Endodermal cell (in vitro differentiated cells): ENCODE data around the gene MYORG. TPM values are rescaled to one million over a fixed set of nuclear protein-coding genes. Genes with fewer than 3 reads are reported as not detected.
A peak's percentile ranks its signal among the peaks of the same experiment; 100 is the strongest.

ENCODE experiments used
- DNase-seq: peaks from one replicate; pipeline ENCODE4 v3.0.0-alpha.2; 2017
- H3K27ac ChIP-seq: 2 replicates; pipeline ENCODE4 v1.5.1; 2013; ENCODE audit warnings: mild to moderate bottlenecking, low read depth, low read length, moderate library complexity
- H3K27me3 ChIP-seq: 2 replicates; pipeline ENCODE4 v1.6.1; 2013; ENCODE audit warnings: mild to moderate bottlenecking, low read length, moderate library complexity; ENCODE audit not compliant: insufficient read depth, control insufficient read depth, poor library complexity, severe bottlenecking
- H3K36me3 ChIP-seq: 2 replicates; pipeline ENCODE4 v1.7.0; 2013; ENCODE audit warnings: mild to moderate bottlenecking, low read length, moderate library complexity; ENCODE audit not compliant: control insufficient read depth, insufficient read depth
- H3K4me1 ChIP-seq: one replicate; pipeline ENCODE4 v1.7.0; 2013; ENCODE audit warnings: low read length; ENCODE audit not compliant: control insufficient read depth, insufficient read depth
- H3K4me3 ChIP-seq: 2 replicates; pipeline ENCODE4 v1.5.1; 2013; ENCODE audit warnings: mild to moderate bottlenecking, low read length, moderate library complexity
- H3K9ac ChIP-seq: 2 replicates; pipeline ENCODE4 v1.6.1; 2013; ENCODE audit warnings: mild to moderate bottlenecking, low read length, moderate library complexity; ENCODE audit not compliant: poor library complexity, severe bottlenecking; ENCODE audit errors: extremely low read depth
- H3K9me3 ChIP-seq: 2 replicates; pipeline ENCODE4 v1.6.1; 2013; ENCODE audit warnings: mild to moderate bottlenecking, low read length, moderate library complexity; ENCODE audit not compliant: control insufficient read depth
- H3K27ac Mint-ChIP-seq: 2 replicates; pipeline ENCODE4 v1.8.0; 2020; ENCODE audit warnings: mixed read lengths
- H3K27me3 Mint-ChIP-seq: 2 replicates; pipeline ENCODE4 v1.8.0; 2021; ENCODE audit warnings: mild to moderate bottlenecking, mixed read lengths; ENCODE audit not compliant: insufficient read depth
- H3K36me3 Mint-ChIP-seq: 2 replicates; pipeline ENCODE4 v1.8.0; 2020; ENCODE audit warnings: low read depth, mixed read lengths
- H3K4me1 Mint-ChIP-seq: 2 replicates; pipeline ENCODE4 v1.8.0; 2020; ENCODE audit warnings: mixed read lengths
- H3K4me3 Mint-ChIP-seq: 2 replicates; pipeline ENCODE4 v1.8.0; 2020; ENCODE audit warnings: mild to moderate bottlenecking, moderate library complexity, mixed read lengths
- H3K9me3 Mint-ChIP-seq: 2 replicates; pipeline ENCODE4 v1.8.0; 2020; ENCODE audit warnings: mild to moderate bottlenecking, mixed read lengths
- WGBS, 2 experiments: methylation state at CpG; one replicate each; pipeline versions ENCODE4 v1.1.5 to v1.1.7; 2013; ENCODE audit warnings: missing lambda C conversion rate in 2 of 2, mixed read lengths in 1 of 2; ENCODE audit not compliant: insufficient coverage in 1 of 2, insufficient read length in 1 of 2; 5-methylcytosine and 5-hydroxymethylcytosine counted together
- total RNA-seq, 2 donors: library from RNA; stranded (reverse); fragmentation: NEBNext Ultra II Directional in 1 of 2; extraction: Animal tissue kit (Norgen Biotek cat#: 25700) in 1 of 2; gene quantifications; 2 replicates in 1 of 2; 3 replicates in 1 of 2; pipeline ENCODE4 v1.2.1, GENCODE V29; 2021
- TF ChIP-seq, protein P1 (sequence below): fragments of 200-600 bp; sonication (generic); conservative IDR thresholded peaks from 2 replicates; pipeline ENCODE4 v1.5.0; 2021; ENCODE audit warnings: antibody characterized with exemption, mild to moderate bottlenecking

MYORG gene
- total RNA-seq, 2 donors from 2014 or later, result 56.7 to 58.8 TPM

DNA sequence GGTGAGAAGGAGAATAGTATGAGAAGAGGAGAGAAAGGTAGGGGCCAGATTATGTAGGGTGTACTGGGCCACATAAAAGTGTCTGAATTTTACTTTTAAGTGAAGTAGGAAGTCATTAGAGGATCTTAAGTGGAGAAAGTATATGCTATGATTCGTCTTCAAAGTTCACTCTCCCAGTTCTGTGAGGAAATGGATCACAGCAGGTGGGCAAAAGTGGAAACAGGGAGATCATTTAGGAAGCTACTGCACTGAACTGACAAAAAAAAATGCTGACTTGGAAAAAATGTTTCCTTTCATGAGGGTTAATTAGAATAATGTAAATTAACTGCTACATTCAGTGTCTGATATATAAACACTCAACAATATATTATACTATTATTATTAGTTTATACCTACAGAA, 50.0 kb downstream of the MYORG start:
- H3K36me3 Mint-ChIP-seq, result no peaks in the 10 kb centered on the region
- H3K4me3 Mint-ChIP-seq, result no peak overlapping the region
- H3K36me3 ChIP-seq, result no peaks in the 10 kb centered on the region
- WGBS, 2 experiments, result 68 to 89% methylated on average over 1 of the region's 1 CpG
- no peak overlapping the region for H3K27ac Mint-ChIP-seq
- H3K4me1 ChIP-seq, result peaks cover 6% of the 10 kb centered on the region
- peaks cover 15% of the 10 kb centered on the region for H3K4me1 Mint-ChIP-seq
- no peak overlapping the region for H3K9ac ChIP-seq
- no peaks in the 10 kb centered on the region for H3K27me3 Mint-ChIP-seq
- no peaks in the 10 kb centered on the region for H3K9me3 ChIP-seq
- no peaks in the 10 kb centered on the region for H3K9me3 Mint-ChIP-seq
- peak; percentile 18 for DNase-seq
- no peaks in the 10 kb centered on the region for H3K27me3 ChIP-seq
- TF ChIP-seq, protein P1, sequence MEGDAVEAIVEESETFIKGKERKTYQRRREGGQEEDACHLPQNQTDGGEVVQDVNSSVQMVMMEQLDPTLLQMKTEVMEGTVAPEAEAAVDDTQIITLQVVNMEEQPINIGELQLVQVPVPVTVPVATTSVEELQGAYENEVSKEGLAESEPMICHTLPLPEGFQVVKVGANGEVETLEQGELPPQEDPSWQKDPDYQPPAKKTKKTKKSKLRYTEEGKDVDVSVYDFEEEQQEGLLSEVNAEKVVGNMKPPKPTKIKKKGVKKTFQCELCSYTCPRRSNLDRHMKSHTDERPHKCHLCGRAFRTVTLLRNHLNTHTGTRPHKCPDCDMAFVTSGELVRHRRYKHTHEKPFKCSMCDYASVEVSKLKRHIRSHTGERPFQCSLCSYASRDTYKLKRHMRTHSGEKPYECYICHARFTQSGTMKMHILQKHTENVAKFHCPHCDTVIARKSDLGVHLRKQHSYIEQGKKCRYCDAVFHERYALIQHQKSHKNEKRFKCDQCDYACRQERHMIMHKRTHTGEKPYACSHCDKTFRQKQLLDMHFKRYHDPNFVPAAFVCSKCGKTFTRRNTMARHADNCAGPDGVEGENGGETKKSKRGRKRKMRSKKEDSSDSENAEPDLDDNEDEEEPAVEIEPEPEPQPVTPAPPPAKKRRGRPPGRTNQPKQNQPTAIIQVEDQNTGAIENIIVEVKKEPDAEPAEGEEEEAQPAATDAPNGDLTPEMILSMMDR, result no peak
- H3K27ac ChIP-seq, result no peak overlapping the region
- H3K4me3 ChIP-seq, result no peak overlapping the region

DNA sequence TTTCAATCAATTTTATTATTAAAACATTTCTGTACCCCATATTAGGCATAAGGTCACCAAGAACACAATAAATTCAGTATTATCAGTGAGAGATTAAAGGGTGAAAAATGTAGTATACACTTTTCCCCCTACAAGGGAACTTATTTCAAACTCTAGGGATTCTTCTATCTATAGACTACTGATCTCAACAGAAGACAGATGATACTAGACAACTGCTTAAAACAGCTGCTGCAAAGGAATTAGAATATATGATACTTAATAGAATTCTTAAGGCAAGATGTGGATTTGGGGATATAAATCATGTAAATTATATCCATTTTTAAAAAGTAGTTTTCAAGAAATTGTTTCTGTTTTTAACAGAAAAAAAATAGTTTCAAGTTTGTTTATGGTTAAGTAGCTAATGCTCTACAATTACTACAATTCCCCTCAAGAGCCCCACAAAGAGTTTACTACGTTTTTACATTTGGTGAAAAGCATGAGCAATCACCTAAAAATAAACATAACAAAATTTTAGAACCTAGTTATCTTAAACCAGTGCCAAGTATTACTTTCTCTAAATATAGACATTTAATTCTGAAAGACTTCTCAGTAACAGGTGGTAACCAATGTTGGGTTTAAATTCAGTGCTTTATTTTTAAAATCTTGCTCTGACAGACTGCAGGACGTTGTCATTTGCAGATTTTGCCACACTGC, 53.7 kb downstream of the MYORG start:
- Histone ChIP-seq H3K27ac (no peak overlapping the region), H3K4me3 (no peak overlapping the region), H3K9me3 (no peaks in the 10 kb centered on the region), H3K9ac (no peak overlapping the region), H3K4me1 (peaks cover 3% of the 10 kb centered on the region), H3K36me3 (no peaks in the 10 kb centered on the region), H3K27me3 (no peaks in the 10 kb centered on the region)
- Mint-ChIP-seq H3K4me1 (peaks cover 13% of the 10 kb centered on the region), H3K4me3 (no peak overlapping the region), H3K9me3 (no peaks in the 10 kb centered on the region), H3K36me3 (peaks cover 3% of the 10 kb centered on the region), H3K27ac (no peak overlapping the region), H3K27me3 (no peaks in the 10 kb centered on the region)
- no peak for DNase-seq
- 84 to 90% methylated on average over 1 to 2 of the region's 2 CpGs for WGBS, 2 experiments
- TF ChIP-seq, protein P1, result no peak

DNA sequence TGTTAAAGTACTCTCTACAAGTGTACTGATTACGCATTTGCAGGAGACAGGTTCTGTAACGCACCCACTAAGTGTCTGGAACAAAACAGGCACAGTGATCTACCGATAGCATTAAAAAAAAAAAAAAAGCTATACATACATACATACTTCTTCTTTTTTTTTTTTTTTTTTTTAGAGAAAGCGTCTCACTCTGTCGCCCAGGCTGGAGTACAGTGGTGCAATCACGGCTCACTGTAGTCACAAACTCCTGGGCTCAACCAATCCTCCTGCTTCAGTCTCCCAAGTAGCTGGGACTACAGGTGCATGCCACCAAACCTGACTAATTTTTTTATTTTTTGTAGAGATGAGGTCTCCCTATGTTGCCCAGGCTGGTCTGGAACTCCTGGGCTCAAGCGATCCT, 55.2 kb downstream of the MYORG start:
- Histone ChIP-seq H3K4me1 (no peaks in the 10 kb centered on the region), H3K36me3 (no peaks in the 10 kb centered on the region), H3K27me3 (no peaks in the 10 kb centered on the region), H3K9ac (no peak overlapping the region), H3K27ac (no peak overlapping the region), H3K4me3 (no peak overlapping the region), H3K9me3 (no peaks in the 10 kb centered on the region)
- DNase-seq, result no peak
- WGBS, 2 experiments, result 96% methylated on average over 7 of the region's 7 CpGs; no CpG with 5 or more reads in 1 of the 2 experiments
- H3K4me3 Mint-ChIP-seq, result no peak overlapping the region
- no peaks in the 10 kb centered on the region for H3K9me3 Mint-ChIP-seq
- H3K4me1 Mint-ChIP-seq, result peaks cover 6% of the 10 kb centered on the region
- H3K27me3 Mint-ChIP-seq, result no peaks in the 10 kb centered on the region
- H3K36me3 Mint-ChIP-seq, result peaks cover 3% of the 10 kb centered on the region
- TF ChIP-seq, protein P1, result no peak
- no peak overlapping the region for H3K27ac Mint-ChIP-seq
